GM12878 (cell line): Measurements from ENCODE around the gene SRP72.

Experiments
- DPF2 ChIP-seq: fragments of 450-650 bp; IDR thresholded peaks from 2 replicates; pipeline ENCODE4 v1.6.1; 2017; ENCODE audit warnings: mild to moderate bottlenecking
- POLR2A ChIP-seq: IDR thresholded peaks from 2 replicates; pipeline ENCODE4 v1.6.1; 2011; ENCODE audit warnings: low read depth, mild to moderate bottlenecking, low read length
- POLR2AphosphoS2 ChIP-seq: IDR thresholded peaks from 2 replicates; pipeline ENCODE4 v1.6.1; 2011; ENCODE audit warnings: low read depth, mild to moderate bottlenecking, low read length, improper control_type of control experiment, moderate library complexity
- SREBF2 ChIP-seq: IDR thresholded peaks from 2 replicates; pipeline ENCODE4 v1.6.1; 2012; ENCODE audit warnings: mild to moderate bottlenecking, low read length

DNA sequence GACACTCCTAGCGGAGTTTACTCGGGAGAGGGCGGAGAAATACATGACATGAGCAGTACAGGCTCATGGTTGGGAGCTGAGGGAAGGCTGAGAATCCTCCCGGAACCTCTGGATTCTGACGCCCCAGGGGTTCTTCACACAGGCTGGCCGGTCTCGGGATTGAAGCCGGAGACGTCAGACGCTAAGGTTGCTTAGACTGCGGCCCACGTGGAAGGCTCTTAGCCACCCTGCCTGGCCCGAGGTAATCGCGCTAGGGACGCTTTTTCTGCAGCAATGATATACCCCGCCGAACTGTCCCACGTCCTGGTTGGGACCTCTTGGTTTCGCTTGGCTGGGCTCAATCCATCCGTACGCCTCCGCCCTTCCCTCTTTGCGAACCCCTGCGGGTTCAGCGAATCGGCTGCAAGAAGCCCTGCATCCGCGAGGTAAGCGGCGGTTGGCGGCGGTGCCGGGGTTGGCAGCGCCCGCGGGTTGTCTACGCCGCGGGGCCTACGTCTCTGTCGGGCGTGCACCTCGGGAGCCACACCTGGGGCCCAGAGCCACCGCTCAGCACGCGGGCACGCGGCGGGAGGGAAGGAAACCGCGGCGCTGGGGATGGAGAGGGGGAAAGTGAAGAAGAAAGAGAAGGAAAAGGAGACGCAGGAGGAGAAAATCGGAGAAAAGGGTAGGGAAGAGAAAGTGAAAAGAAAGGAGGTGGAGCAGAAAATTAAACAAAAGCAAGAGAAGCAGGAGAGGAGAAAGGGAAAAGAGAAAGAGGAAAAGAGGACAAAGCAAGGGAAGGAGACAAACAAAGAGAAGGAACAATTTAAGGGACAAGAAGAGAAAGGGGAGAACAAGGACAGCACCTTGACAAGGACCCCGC is 38.1 kb downstream of the SRP72 start, which contains the start of gene ARL9:
- TF ChIP-seq POLR2A (peak; percentile 55), POLR2AphosphoS2 (no peak), SREBF2 (no peak), DPF2 (no peak)
